IPS-15b (cell line): ENCODE results near the gene R3HDM4.
"Not testable (repeated sequence)": the region's sequence is repeated elsewhere in the genome, so short reads cannot be mapped to it uniquely, and the experiment has no call there.

Source experiments
- H3K27me3 ChIP-seq: one replicate; pipeline ENCODE4 v1.6.1; 2013; ENCODE audit warnings: low read length; ENCODE audit not compliant: control insufficient read depth, insufficient read depth
- H3K36me3 ChIP-seq: one replicate; pipeline ENCODE4 v1.6.1; 2013; ENCODE audit warnings: low read length; ENCODE audit not compliant: control insufficient read depth, insufficient read depth
- H3K4me1 ChIP-seq: one replicate; pipeline ENCODE4 v1.6.1; 2013; ENCODE audit warnings: mild to moderate bottlenecking, low read length; ENCODE audit not compliant: control insufficient read depth, insufficient read depth
- H3K4me3 ChIP-seq: one replicate; pipeline ENCODE4 v1.5.1; 2013; ENCODE audit warnings: low read depth, low read length
- H3K9ac ChIP-seq: one replicate; pipeline ENCODE4 v1.6.1; 2013; ENCODE audit warnings: low read depth, mild to moderate bottlenecking, low read length
- H3K9me3 ChIP-seq: one replicate; pipeline ENCODE4 v1.6.1; 2013; ENCODE audit warnings: mild to moderate bottlenecking, low read length; ENCODE audit not compliant: control insufficient read depth, insufficient read depth

The R3HDM4 gene

DNA sequence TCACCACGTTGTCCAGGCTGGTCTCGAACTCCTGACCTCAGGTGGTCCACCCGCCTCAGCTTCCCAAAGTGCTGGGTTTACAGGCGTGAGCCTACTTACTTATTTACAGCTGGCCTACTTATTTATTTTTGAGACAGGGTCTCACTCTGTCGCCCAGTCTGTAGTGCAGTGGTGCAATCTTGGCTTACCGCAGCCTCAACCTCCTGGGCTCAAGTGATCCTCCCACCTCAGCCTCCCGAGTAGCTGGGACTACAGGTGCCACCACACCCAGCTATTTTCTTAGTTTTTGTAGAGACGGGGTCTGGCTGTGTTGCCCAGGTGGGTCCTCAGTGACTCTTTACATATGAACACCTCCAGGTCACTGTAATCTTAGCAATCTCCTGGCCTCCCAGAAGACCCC is 63.8 kb downstream of the R3HDM4 start:
- H3K9me3 ChIP-seq, H3K27me3 ChIP-seq, H3K9ac ChIP-seq, H3K4me1 ChIP-seq, H3K36me3 ChIP-seq, H3K4me3 ChIP-seq: not testable (repeated sequence)

DNA sequence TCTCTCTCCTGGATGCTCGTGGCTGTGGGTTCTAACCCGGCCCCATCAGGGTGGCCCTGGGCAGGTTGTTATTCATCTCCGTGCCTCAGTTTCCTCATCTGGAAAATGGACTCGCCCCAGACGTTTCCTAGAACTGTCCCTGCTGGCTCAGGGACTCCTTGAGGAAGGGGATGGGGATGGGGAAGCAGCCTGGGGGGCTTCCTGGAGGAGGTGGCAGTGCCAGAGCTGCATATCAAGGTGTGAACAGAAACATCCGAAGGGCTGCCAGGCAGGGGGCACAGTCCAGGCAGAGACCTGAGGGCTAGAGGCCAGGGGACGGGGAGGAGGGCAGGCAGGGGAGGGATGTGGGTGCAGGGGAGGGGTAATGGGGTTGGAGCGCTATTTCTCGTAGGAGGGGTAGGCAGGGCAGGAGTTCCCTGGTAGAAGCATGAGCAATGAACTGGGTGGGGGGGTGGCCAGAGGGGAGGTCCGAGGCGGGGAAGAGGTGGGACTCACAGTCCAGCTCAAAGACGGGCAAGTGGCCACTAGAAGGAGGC is 64.6 kb downstream of the R3HDM4 start:
- no peaks in the 10 kb centered on the region for H3K4me1 ChIP-seq
- H3K27me3 ChIP-seq, result no peaks in the 10 kb centered on the region
- no peak overlapping the region for H3K9ac ChIP-seq
- no peak overlapping the region for H3K4me3 ChIP-seq
- H3K36me3 ChIP-seq, result no peaks in the 10 kb centered on the region
- H3K9me3 ChIP-seq, result no peaks in the 10 kb centered on the region
